ENCODE data around the gene CTCF.

Gene CTCF

GRCh38 chr16:67548265-67549126 lies 13.8 kb upstream of the CTCF start:
- H3K4me3 Mint-ChIP-seq = no peak overlapping the region
- H3K27ac Mint-ChIP-seq = no peak overlapping the region
- peaks cover 28% of the 10 kb centered on the region for H3K4me1 Mint-ChIP-seq
- no peaks in the 10 kb centered on the region for H3K9me3 Mint-ChIP-seq
- H3K27me3 Mint-ChIP-seq (ENCODE audit: low read depth, poor library complexity) = peaks cover 5% of the 10 kb centered on the region
- TF ChIP-seq, protein P1, sequence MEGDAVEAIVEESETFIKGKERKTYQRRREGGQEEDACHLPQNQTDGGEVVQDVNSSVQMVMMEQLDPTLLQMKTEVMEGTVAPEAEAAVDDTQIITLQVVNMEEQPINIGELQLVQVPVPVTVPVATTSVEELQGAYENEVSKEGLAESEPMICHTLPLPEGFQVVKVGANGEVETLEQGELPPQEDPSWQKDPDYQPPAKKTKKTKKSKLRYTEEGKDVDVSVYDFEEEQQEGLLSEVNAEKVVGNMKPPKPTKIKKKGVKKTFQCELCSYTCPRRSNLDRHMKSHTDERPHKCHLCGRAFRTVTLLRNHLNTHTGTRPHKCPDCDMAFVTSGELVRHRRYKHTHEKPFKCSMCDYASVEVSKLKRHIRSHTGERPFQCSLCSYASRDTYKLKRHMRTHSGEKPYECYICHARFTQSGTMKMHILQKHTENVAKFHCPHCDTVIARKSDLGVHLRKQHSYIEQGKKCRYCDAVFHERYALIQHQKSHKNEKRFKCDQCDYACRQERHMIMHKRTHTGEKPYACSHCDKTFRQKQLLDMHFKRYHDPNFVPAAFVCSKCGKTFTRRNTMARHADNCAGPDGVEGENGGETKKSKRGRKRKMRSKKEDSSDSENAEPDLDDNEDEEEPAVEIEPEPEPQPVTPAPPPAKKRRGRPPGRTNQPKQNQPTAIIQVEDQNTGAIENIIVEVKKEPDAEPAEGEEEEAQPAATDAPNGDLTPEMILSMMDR (IDR thresholded peaks at IDR 0.05) = no peak
- DNase-seq = no peak
- H3K36me3 Mint-ChIP-seq (ENCODE audit: low read depth) = no peaks in the 10 kb centered on the region

GRCh38 chr16:67549240-67549639 lies 13.1 kb upstream of the CTCF start:
- H3K4me3 Mint-ChIP-seq = no peak overlapping the region
- H3K27ac Mint-ChIP-seq = no peak overlapping the region

DNA sequence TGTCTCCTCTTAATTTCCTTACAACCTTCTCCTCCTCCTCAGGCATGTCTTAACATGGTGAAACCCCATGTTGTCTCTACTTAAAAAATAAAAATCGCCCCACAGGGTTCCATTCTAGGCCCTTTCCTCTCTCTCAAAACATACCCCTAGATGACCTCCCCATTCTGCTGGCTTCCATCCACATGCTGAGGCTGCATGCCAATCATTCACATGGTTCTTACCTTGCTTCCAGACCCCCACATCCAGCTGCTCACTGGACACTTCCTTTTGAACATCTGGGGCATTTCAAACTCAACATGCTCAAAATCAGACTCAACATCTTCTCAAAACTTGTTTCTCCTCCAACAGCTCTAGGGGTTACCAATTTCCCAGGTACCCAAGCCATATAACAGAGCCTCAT lies 12.4 kb upstream of the CTCF start:
- H3K27me3 Mint-ChIP-seq (ENCODE audit: low read depth, poor library complexity) = peaks cover 5% of the 10 kb centered on the region
- H3K36me3 Mint-ChIP-seq (ENCODE audit: low read depth) = no peaks in the 10 kb centered on the region
- no peaks in the 10 kb centered on the region for H3K9me3 Mint-ChIP-seq
- peaks cover 28% of the 10 kb centered on the region for H3K4me1 Mint-ChIP-seq
- peak overlapping the region; percentile 8 for H3K27ac Mint-ChIP-seq
- no peak overlapping the region for H3K4me3 Mint-ChIP-seq
- DNase-seq = no peak
- TF ChIP-seq, protein P1 (IDR thresholded peaks at IDR 0.05) = no peak

More at GRCh38 chr16:67549240-67549639, 13.1 kb upstream of the CTCF start:
- Mint-ChIP-seq H3K27me3 (ENCODE audit: low read depth, poor library complexity) (peaks cover 5% of the 10 kb centered on the region), H3K4me1 (peaks cover 28% of the 10 kb centered on the region), H3K36me3 (ENCODE audit: low read depth) (no peaks in the 10 kb centered on the region), H3K9me3 (no peaks in the 10 kb centered on the region)
- TF ChIP-seq, protein P1 (IDR thresholded peaks at IDR 0.05) = no peak
- no peak for DNase-seq

GRCh38 chr16:67551091-67551490 lies 11.2 kb upstream of the CTCF start:
- Mint-ChIP-seq H3K9me3 (no peaks in the 10 kb centered on the region), H3K4me1 (peaks cover 28% of the 10 kb centered on the region), H3K27ac (no peak overlapping the region), H3K36me3 (ENCODE audit: low read depth) (no peaks in the 10 kb centered on the region), H3K4me3 (no peak overlapping the region), H3K27me3 (ENCODE audit: low read depth, poor library complexity) (peaks cover 5% of the 10 kb centered on the region)
- DNase-seq = no peak
- TF ChIP-seq, protein P1 (IDR thresholded peaks at IDR 0.05) = no peak

- Mint-ChIP-seq H3K4me3 (no peak overlapping the region), H3K27ac (no peak overlapping the region), H3K9me3 (no peaks in the 10 kb centered on the region), H3K4me1 (peaks cover 23% of the 10 kb centered on the region), H3K27me3 (ENCODE audit: low read depth, poor library complexity) (peaks cover 5% of the 10 kb centered on the region), H3K36me3 (ENCODE audit: low read depth) (no peaks in the 10 kb centered on the region)
- TF ChIP-seq, protein P1 (IDR thresholded peaks at IDR 0.05) = no peak
- no peak for DNase-seq
Measured at GRCh38 chr16:67551972-67552371, 10.4 kb upstream of the CTCF start.

DNA sequence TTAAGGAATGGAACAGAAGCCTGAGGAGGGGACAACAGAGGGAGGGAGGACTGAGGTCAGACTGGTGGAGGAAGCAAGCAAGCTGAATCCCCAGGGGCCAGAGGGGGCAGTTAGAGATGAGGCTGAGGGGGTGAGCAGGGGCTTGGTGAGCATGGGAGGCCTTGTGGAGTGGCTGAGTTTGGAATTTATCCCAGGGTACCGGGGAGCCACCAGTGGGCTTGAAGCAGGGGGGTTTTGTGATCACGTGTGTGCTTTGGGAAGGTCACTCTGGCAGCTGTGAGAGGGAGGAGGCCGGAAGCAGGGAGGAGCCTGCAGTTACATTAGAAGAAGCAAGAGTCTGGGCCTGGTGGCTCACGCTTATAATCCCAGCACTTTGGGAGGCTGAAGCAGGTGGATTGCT lies 9.8 kb upstream of the CTCF start:
- Mint-ChIP-seq H3K4me1 (peaks cover 22% of the 10 kb centered on the region), H3K9me3 (no peaks in the 10 kb centered on the region), H3K36me3 (ENCODE audit: low read depth) (no peaks in the 10 kb centered on the region), H3K4me3 (no peak overlapping the region), H3K27ac (no peak overlapping the region), H3K27me3 (ENCODE audit: low read depth, poor library complexity) (peaks cover 5% of the 10 kb centered on the region)
- TF ChIP-seq, protein P1 (IDR thresholded peaks at IDR 0.05) = no peak
- no peak for DNase-seq

All from nephron progenitor cell (in vitro differentiated cells).